ENCODE data around the gene ST6GAL2.

GRCh38 chr2:106853631-106854030, 32.3 kb downstream of the ST6GAL2 start:
- TF ChIP-seq, protein P1, sequence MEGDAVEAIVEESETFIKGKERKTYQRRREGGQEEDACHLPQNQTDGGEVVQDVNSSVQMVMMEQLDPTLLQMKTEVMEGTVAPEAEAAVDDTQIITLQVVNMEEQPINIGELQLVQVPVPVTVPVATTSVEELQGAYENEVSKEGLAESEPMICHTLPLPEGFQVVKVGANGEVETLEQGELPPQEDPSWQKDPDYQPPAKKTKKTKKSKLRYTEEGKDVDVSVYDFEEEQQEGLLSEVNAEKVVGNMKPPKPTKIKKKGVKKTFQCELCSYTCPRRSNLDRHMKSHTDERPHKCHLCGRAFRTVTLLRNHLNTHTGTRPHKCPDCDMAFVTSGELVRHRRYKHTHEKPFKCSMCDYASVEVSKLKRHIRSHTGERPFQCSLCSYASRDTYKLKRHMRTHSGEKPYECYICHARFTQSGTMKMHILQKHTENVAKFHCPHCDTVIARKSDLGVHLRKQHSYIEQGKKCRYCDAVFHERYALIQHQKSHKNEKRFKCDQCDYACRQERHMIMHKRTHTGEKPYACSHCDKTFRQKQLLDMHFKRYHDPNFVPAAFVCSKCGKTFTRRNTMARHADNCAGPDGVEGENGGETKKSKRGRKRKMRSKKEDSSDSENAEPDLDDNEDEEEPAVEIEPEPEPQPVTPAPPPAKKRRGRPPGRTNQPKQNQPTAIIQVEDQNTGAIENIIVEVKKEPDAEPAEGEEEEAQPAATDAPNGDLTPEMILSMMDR (IDR thresholded peaks at IDR 0.05; ENCODE audit: poor library complexity, severe bottlenecking): no peak
- TF ChIP-seq EZH2 (IDR thresholded peaks at IDR 0.05; ENCODE audit: borderline replicate concordance, insufficient read depth, low read length, poor library complexity, severe bottlenecking) (no peak), POLR2AphosphoS5 (IDR thresholded peaks at IDR 0.05) (no peak), MXI1 (conservative IDR thresholded peaks at IDR 0.05; ENCODE audit: poor library complexity, severe bottlenecking) (no peak), RAD21 (conservative IDR thresholded peaks at IDR 0.05) (no peak), EP300 (conservative IDR thresholded peaks at IDR 0.05; ENCODE audit: poor library complexity, severe bottlenecking) (no peak), TAF1 (IDR thresholded peaks at IDR 0.05; ENCODE audit: low read depth) (no peak), REST (IDR thresholded peaks at IDR 0.05; ENCODE audit: borderline replicate concordance) (no peak), SMC3 (conservative IDR thresholded peaks at IDR 0.05; ENCODE audit: poor library complexity) (no peak)

Data from neural cell (in vitro differentiated cells).